ENCODE measurements around the gene STK32B.
A peak's percentile ranks its signal among the peaks of the same experiment; 100 is the strongest.
"Not testable (repeated sequence)": the region's sequence is repeated elsewhere in the genome, so short reads cannot be mapped to it uniquely, and the experiment has no call there.

The STK32B gene

GRCh38 chr4:5218376-5219069, 167.2 kb downstream of the STK32B start:
- Mint-ChIP-seq H3K27ac (no peak overlapping the region), H3K4me3 (no peak overlapping the region), H3K4me1 (no peaks in the 10 kb centered on the region), H3K27me3 (no peaks in the 10 kb centered on the region), H3K36me3 (no peaks in the 10 kb centered on the region), H3K9me3 (peaks cover 22% of the 10 kb centered on the region)
- DNase-seq, result no peak
- CTCF ChIA-PET, result no interaction called here

DNA sequence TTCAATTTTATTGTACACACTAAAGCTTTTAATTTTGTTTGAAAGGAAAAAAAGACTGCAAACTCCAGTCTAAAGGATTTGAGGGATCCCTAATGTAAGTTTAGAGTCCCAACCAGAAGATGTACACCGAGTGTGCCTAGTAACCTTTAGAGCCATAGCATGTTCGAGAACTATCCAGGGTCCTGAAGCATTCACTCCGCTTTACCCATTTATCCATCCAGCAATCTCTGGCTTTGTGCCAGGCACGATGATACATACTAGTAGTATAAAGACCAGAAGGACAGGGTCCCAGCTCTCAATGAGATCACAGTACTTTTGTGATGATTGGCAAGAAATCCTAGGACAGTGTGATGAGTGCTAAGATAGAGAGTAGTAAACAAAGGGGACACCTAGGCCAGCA, 168.7 kb downstream of the STK32B start:
- CTCF ChIA-PET, result no interaction called here
- Mint-ChIP-seq H3K27me3 (no peaks in the 10 kb centered on the region), H3K27ac (no peak overlapping the region), H3K36me3 (no peaks in the 10 kb centered on the region), H3K4me3 (no peak overlapping the region), H3K4me1 (no peaks in the 10 kb centered on the region), H3K9me3 (peaks cover 24% of the 10 kb centered on the region)
- DNase-seq, result no peak

GRCh38 chr4:5222047-5222446, 170.8 kb downstream of the STK32B start:
- no peak overlapping the region for H3K27ac Mint-ChIP-seq

GRCh38 chr4:5222951-5223350, 171.7 kb downstream of the STK32B start:
- CTCF ChIA-PET, result no interaction called here
- DNase-seq, result no peak
- Mint-ChIP-seq H3K4me3 (no peak overlapping the region), H3K27ac (no peak overlapping the region), H3K9me3 (peaks cover 24% of the 10 kb centered on the region), H3K4me1 (no peaks in the 10 kb centered on the region), H3K27me3 (no peaks in the 10 kb centered on the region), H3K36me3 (no peaks in the 10 kb centered on the region)

More at GRCh38 chr4:5222047-5222446, 170.8 kb downstream of the STK32B start:
- DNase-seq, result no peak
- Mint-ChIP-seq H3K27me3 (no peaks in the 10 kb centered on the region), H3K36me3 (no peaks in the 10 kb centered on the region), H3K9me3 (peaks cover 24% of the 10 kb centered on the region), H3K4me1 (no peaks in the 10 kb centered on the region), H3K4me3 (no peak overlapping the region)
- CTCF ChIA-PET, result no interaction called here

DNA sequence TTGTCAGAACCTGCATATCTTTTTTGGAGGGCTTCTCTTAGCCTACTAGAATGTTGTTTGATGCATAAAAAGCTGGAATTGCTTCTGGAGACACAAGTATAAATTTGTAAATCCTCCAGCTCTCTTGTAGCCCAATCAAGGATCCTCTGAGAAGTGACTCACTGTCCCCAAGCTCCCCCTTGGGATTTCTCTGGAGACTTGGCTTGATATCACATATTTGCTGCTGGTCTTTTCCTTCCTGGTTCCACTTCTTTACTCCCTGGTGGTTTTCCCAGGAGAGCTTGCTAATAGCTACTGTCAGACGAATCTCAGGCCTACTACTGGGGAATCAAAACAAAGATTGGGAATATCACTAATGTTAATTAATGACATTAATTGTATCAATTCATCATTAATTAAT, 173.1 kb downstream of the STK32B start:
- DNase-seq, result no peak
- peaks cover 24% of the 10 kb centered on the region for H3K9me3 Mint-ChIP-seq
- H3K27me3 Mint-ChIP-seq, result no peaks in the 10 kb centered on the region
- CTCF ChIA-PET, result no interaction called here
- H3K36me3 Mint-ChIP-seq, result no peaks in the 10 kb centered on the region
- H3K4me3 Mint-ChIP-seq, result no peak overlapping the region
- H3K27ac Mint-ChIP-seq, result no peak overlapping the region
- no peaks in the 10 kb centered on the region for H3K4me1 Mint-ChIP-seq

GRCh38 chr4:5232549-5232948, 181.3 kb downstream of the STK32B start:
- no peak overlapping the region for H3K27ac Mint-ChIP-seq
- no peaks in the 10 kb centered on the region for H3K36me3 Mint-ChIP-seq
- CTCF ChIA-PET, result no interaction called here
- H3K4me1 Mint-ChIP-seq, result no peaks in the 10 kb centered on the region
- no peaks in the 10 kb centered on the region for H3K9me3 Mint-ChIP-seq
- no peak overlapping the region for H3K4me3 Mint-ChIP-seq
- DNase-seq, result no peak
- H3K27me3 Mint-ChIP-seq, result no peaks in the 10 kb centered on the region

GRCh38 chr4:5237086-5237660, 185.9 kb downstream of the STK32B start:
- H3K36me3 Mint-ChIP-seq, result no peaks in the 10 kb centered on the region

DNA sequence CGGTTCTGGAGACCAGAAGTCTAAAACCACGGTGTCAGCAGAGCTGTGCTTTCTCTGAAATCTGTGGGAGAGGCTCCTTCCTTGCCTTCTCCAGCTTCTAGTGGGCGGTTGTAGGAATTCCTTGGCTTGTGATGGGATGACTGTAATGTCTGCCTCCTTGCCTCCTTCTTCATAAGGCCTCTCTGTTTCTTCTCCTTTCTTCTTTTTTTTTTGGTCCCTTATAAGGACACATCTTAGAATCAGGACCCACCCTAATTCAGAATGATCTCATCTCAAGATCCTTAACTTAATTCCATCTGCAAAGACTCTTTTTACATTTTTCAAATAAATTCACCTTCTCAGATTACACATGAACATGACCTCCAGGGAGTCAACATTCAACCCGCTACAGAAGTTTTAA, 186.9 kb downstream of the STK32B start:
- no peaks in the 10 kb centered on the region for H3K4me1 Mint-ChIP-seq
- CTCF ChIA-PET, result no interaction called here
- no peaks in the 10 kb centered on the region for H3K27me3 Mint-ChIP-seq
- H3K36me3 Mint-ChIP-seq, result no peaks in the 10 kb centered on the region
- H3K9me3 Mint-ChIP-seq, result peaks cover 1% of the 10 kb centered on the region
- H3K27ac Mint-ChIP-seq, result no peak overlapping the region
- H3K4me3 Mint-ChIP-seq, result no peak overlapping the region
- DNase-seq, result no peak

More at GRCh38 chr4:5237086-5237660, 185.9 kb downstream of the STK32B start:
- H3K27me3 Mint-ChIP-seq, result no peaks in the 10 kb centered on the region
- H3K27ac Mint-ChIP-seq, result no peak overlapping the region
- H3K9me3 Mint-ChIP-seq, result peaks cover 1% of the 10 kb centered on the region
- H3K4me1 Mint-ChIP-seq, result no peaks in the 10 kb centered on the region
- H3K4me3 Mint-ChIP-seq, result no peak overlapping the region
- no peak for DNase-seq
- CTCF ChIA-PET, result no interaction called here

DNA sequence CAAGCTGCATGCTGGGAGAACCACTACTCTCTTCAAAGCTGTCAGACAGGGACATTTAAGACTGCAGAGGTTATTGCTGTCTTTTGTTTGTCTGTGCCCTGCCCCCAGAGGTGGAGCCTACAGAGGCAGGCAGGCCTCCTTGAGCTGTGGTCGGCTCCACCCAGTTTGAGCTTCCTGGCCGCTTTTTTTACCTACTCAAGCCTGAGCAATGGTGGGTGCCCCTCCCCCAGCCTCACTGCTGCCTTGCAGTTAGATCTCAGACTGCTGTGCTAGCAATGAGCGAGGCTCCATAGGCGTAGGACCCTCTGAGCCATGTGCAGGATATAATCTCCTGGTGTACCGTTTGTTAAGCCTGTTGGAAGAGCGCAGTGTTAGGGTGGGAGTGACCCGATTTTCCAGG, 195.8 kb downstream of the STK32B start:
- peak; percentile 36 for DNase-seq

DNA sequence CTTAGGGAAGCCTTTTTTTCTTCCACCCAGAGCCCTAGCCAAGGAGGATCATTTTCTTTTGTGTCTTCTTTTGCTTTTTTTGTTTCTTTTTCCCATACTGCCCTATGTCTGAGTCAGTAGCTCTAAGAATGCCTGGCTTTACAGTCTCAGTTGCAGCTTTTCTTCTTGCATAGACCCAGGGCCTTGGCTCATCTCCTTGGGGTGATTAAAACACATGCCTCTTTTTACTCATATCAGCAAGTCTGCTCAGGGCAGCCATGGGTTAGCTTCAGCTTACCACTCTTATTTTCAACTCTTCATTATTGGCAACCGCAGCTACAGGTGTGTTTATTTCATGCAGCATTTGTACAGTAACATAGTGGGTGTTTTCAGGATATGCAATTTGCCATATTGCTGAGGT, 196.5 kb downstream of the STK32B start:
- Mint-ChIP-seq H3K4me3 (no peak overlapping the region), H3K9me3 (no peaks in the 10 kb centered on the region), H3K27ac (no peak overlapping the region), H3K36me3 (no peaks in the 10 kb centered on the region), H3K4me1 (peaks cover 7% of the 10 kb centered on the region), H3K27me3 (no peaks in the 10 kb centered on the region)
- CTCF ChIA-PET, result no interaction called here
- no peak for DNase-seq

More for the DNA sequence above, 195.8 kb downstream of the STK32B start:
- H3K36me3 Mint-ChIP-seq, H3K27me3 Mint-ChIP-seq, H3K9me3 Mint-ChIP-seq, H3K4me3 Mint-ChIP-seq, H3K27ac Mint-ChIP-seq, H3K4me1 Mint-ChIP-seq, CTCF ChIA-PET: not testable (repeated sequence)

DNA sequence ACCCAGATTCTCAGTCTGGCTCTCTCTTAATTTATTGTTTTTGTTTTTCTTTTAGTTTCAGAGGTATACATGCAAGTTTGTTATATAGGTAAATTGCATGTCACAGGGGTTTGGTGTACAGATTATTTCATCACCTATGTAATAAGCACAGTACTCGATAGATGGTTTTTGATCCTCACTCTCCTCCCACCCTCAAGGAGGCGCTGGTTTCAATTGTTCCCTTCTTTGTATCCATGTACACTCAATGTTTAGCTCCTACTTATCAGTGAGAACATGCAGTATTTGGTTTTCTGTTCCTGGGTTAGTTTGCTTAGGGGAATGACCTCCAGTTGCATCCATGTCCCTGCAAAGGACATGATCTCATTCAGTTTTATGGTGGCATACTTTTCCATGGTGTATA, 198.4 kb downstream of the STK32B start:
- Mint-ChIP-seq H3K36me3 (no peaks in the 10 kb centered on the region), H3K27me3 (no peaks in the 10 kb centered on the region), H3K4me1 (peaks cover 7% of the 10 kb centered on the region), H3K27ac (no peak overlapping the region), H3K9me3 (no peaks in the 10 kb centered on the region), H3K4me3 (no peak overlapping the region)
- DNase-seq, result no peak
- CTCF ChIA-PET, result no interaction called here

GRCh38 chr4:5250536-5250935, 199.3 kb downstream of the STK32B start:
- H3K4me1 Mint-ChIP-seq, H3K27ac Mint-ChIP-seq, CTCF ChIA-PET, H3K27me3 Mint-ChIP-seq, H3K9me3 Mint-ChIP-seq, H3K4me3 Mint-ChIP-seq, DNase-seq, H3K36me3 Mint-ChIP-seq: not testable (repeated sequence)

- DNase-seq, result no peak
- H3K4me1 Mint-ChIP-seq, result no peaks in the 10 kb centered on the region
- CTCF ChIA-PET, result no interaction called here
- H3K27me3 Mint-ChIP-seq, result no peaks in the 10 kb centered on the region
- H3K9me3 Mint-ChIP-seq, result no peaks in the 10 kb centered on the region
- H3K27ac Mint-ChIP-seq, result no peak overlapping the region
- no peak overlapping the region for H3K4me3 Mint-ChIP-seq
- H3K36me3 Mint-ChIP-seq, result no peaks in the 10 kb centered on the region
Observed at GRCh38 chr4:5256421-5256820, 205.1 kb downstream of the STK32B start.

GRCh38 chr4:5257086-5257485, 205.8 kb downstream of the STK32B start:
- H3K36me3 Mint-ChIP-seq, result no peaks in the 10 kb centered on the region
- CTCF ChIA-PET, result no interaction called here
- DNase-seq, result no peak
- no peaks in the 10 kb centered on the region for H3K9me3 Mint-ChIP-seq
- H3K4me3 Mint-ChIP-seq, result no peak overlapping the region
- H3K4me1 Mint-ChIP-seq, result no peaks in the 10 kb centered on the region
- no peak overlapping the region for H3K27ac Mint-ChIP-seq
- no peaks in the 10 kb centered on the region for H3K27me3 Mint-ChIP-seq

GRCh38 chr4:5259471-5259870, 208.2 kb downstream of the STK32B start:
- H3K9me3 Mint-ChIP-seq, result no peaks in the 10 kb centered on the region
- H3K27ac Mint-ChIP-seq, result no peak overlapping the region
- no peaks in the 10 kb centered on the region for H3K27me3 Mint-ChIP-seq
- CTCF ChIA-PET, result no interaction called here
- H3K36me3 Mint-ChIP-seq, result no peaks in the 10 kb centered on the region
- H3K4me3 Mint-ChIP-seq, result no peak overlapping the region
- no peaks in the 10 kb centered on the region for H3K4me1 Mint-ChIP-seq
- DNase-seq, result no peak

All from activated naive CD4-positive, alpha-beta T cell treated with anti-CD3 and anti-CD28 coated beads, Interleukin-2, amount 10 ng/mL, durations not matched to agents 7 days and 5 days (primary cell).